LNCaP clone FGC (cell line): ENCODE data around the gene SBK1.
A peak's percentile ranks its signal among the peaks of the same experiment; 100 is the strongest.

ENCODE experiments used
- DNase-seq: peaks from one replicate; pipeline ENCODE4 v3.0.0-alpha.2; 2011; ENCODE audit warnings: low read depth
- H3K4me3 ChIP-seq: 2 replicates; pipeline ENCODE4 v1.5.1; 2011; ENCODE audit warnings: mild to moderate bottlenecking, low read depth, low read length, control low read depth
- TF ChIP-seq, protein P1 (sequence below): IDR thresholded peaks from 2 replicates; pipeline ENCODE4 v1.5.1; 2012; ENCODE audit warnings: mild to moderate bottlenecking; ENCODE audit not compliant: control insufficient read depth, insufficient read depth; ENCODE audit errors: extremely low read depth

SBK1 gene

DNA sequence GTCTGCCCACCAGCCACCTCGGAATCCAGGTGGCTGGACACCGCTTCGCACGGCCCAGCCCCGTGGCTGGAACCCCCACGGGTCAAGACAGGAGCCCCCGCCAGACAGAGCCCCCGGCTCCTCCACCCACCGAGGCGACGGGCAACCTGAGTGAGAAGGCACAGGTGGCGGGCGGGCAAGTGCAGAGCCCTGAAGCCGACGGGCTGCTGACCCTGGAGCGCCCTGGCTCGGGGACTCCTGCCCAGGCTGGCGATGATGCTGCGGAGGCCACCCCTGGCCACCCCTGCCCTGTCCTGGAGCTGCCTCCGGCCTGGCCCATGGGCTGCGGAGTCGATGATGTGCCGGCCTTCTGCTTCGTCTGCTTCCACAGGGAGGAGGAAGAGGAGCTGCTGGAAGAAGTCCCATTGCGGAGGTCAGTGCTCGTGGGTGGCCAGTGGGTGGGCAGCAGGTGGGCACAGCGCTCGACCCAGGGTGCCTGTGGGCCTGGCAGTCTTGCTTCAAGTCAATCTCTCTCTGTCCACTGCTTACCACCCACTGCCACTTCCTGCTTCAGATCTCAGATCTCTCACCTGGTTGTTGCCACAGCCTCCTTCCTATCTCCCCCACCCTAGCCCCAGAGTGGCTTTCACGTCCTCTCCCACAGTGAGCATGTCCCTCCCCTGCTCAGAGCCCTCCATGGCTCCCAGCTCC lies 33.1 kb upstream of the SBK1 start:
- TF ChIP-seq, protein P1, sequence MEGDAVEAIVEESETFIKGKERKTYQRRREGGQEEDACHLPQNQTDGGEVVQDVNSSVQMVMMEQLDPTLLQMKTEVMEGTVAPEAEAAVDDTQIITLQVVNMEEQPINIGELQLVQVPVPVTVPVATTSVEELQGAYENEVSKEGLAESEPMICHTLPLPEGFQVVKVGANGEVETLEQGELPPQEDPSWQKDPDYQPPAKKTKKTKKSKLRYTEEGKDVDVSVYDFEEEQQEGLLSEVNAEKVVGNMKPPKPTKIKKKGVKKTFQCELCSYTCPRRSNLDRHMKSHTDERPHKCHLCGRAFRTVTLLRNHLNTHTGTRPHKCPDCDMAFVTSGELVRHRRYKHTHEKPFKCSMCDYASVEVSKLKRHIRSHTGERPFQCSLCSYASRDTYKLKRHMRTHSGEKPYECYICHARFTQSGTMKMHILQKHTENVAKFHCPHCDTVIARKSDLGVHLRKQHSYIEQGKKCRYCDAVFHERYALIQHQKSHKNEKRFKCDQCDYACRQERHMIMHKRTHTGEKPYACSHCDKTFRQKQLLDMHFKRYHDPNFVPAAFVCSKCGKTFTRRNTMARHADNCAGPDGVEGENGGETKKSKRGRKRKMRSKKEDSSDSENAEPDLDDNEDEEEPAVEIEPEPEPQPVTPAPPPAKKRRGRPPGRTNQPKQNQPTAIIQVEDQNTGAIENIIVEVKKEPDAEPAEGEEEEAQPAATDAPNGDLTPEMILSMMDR, result no peak
- H3K4me3 ChIP-seq, result no peak overlapping the region
- DNase-seq, result no peak

DNA sequence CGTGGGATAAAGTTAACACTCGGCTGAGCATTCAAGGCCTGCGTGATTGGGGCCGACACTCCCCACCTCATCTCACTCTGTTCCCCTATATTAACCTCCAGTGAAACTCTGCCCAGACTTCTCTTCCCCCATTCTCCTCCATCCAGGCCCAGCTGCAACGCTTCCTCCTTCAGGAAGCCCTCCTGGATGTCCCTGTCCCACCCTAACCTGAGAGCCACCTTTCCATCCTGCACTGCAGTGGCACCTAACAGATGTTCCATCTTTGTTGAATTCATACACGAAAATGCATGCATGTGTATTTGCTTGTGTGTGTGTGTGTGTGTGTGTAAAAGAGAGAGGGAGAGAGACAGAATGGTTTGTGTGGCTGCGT lies 32.6 kb upstream of the SBK1 start:
- TF ChIP-seq, protein P1, result no peak
- H3K4me3 ChIP-seq, result no peak overlapping the region
- DNase-seq, result no peak

DNA sequence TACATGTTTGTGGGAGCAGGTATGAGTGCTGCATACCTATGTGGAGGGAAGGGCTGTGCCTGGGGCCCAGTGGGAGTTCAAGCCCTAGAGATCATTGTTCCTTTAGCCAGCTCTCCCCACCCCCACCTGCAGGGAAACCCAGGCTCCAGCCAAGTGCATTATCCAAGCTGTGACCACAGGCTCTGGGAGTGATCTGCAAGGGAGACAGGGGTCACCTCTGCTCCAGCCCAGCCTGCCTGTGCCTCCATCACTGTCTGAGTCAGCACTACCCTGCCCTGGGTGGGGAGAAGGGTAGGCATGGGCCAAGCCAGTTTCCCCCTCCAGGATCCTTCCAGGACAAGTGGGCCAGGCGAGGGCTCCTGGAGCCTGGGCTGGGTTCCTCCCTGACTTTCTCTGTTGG lies 32.1 kb upstream of the SBK1 start:
- TF ChIP-seq, protein P1, result no peak
- no peak overlapping the region for H3K4me3 ChIP-seq
- DNase-seq, result no peak

DNA sequence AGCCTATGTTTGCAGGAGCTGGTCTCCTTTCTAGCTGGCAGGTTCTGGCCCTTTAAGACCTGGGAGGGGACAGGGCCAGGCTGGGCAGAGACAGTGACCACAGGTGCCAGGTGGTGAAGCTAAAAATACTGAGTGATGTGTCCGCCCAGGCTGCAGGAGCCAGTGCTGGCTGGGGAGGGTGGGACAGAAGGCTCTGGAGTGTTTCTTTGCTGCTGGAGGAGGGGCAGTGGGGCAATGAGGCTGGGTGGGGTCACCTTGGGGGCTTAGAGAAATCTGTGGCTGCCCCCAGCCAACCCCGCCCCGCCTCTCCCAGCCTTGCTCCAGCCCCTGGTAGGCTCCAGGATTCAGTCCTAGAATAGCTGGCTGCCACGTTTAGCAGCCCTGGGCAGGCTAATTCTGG lies 30.4 kb upstream of the SBK1 start:
- no peak overlapping the region for H3K4me3 ChIP-seq
- TF ChIP-seq, protein P1, result no peak
- DNase-seq, result peak; percentile 11

DNA sequence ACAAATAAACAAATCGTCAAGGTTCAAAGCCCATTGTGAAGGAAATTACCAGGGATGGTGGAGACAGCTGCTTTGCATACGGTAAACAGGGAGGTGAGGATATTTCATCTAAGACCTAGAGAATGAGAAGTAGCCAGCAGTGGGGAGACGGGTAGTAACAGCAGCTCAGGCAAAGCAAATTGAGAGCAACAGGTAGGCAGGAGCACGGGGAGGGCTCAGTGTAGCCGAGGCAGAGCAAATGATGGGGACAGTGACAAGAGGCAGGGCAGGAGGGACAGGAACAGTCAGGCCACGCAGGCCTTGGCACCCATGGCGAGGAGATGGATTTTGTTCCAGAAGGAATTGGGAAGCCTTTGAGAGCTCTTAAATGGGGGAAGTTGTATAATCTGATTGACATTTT lies 29.0 kb upstream of the SBK1 start:
- DNase-seq, result no peak
- TF ChIP-seq, protein P1, result no peak
- H3K4me3 ChIP-seq, result no peak overlapping the region

DNA sequence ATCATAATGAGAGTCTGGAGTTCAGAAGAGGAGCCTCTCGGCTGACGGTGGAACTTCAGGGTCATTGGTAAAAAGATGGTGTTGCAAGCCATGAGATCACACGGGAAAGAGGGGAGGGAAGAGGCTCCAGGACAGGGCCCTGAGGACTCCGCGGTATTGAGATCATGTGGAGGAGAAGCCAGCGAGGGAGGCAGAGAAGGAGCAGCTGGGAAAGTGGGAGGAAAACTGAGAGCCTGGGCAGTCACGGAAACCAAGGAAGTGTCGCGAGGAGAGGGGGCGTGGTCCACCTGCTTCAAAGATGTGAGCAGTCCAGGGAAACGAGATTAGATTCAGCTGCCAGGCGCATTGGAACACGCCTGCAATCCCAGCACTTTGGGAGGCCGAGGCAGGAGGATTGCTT lies 27.7 kb upstream of the SBK1 start:
- TF ChIP-seq, protein P1, result no peak
- H3K4me3 ChIP-seq, result no peak overlapping the region
- DNase-seq, result no peak

DNA sequence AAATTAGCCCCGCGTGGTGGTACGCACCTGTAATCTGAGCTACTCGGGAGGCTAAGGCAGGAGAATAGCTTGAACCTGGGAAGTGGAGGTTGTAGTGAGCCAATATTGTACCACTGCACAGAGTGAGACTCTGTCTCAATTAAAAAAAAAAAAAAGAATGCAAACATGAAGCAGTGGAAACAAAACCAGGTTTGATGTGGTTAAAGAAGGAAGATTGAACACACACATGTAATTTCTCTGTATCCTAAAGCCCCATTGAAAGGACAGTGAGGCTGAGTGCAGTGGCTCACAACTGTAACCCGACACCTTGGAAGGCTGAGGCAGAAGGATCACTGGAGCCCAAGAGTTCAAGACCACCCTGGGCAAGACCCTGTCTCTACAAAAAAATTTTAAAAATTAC lies 26.5 kb upstream of the SBK1 start:
- TF ChIP-seq, protein P1, result no peak
- no peak overlapping the region for H3K4me3 ChIP-seq
- no peak for DNase-seq
